Activated naive CD4-positive, alpha-beta T cell treated with anti-CD3 and anti-CD28 coated beads, Interleukin-2, amount 50 U/mL, for 24 hours (primary cell): ENCODE data around the gene SLC7A5.
"Not testable (repeated sequence)": the region's sequence is repeated elsewhere in the genome, so short reads cannot be mapped to it uniquely, and the experiment has no call there.

Source experiments
- H3K27ac Mint-ChIP-seq: one replicate; pipeline ENCODE4 v1.8.0; 2021; ENCODE audit warnings: mild to moderate bottlenecking, mixed read lengths
- H3K27me3 Mint-ChIP-seq: one replicate; pipeline ENCODE4 v1.8.0; 2021; ENCODE audit warnings: mixed read lengths
- H3K36me3 Mint-ChIP-seq: one replicate; pipeline ENCODE4 v1.8.0; 2021; ENCODE audit warnings: mixed read lengths
- H3K4me1 Mint-ChIP-seq: one replicate; pipeline ENCODE4 v1.8.0; 2021; ENCODE audit warnings: mixed read lengths
- H3K4me3 Mint-ChIP-seq: one replicate; pipeline ENCODE4 v1.8.0; 2021; ENCODE audit warnings: mild to moderate bottlenecking, mixed read lengths
- H3K9me3 Mint-ChIP-seq: one replicate; pipeline ENCODE4 v1.8.0; 2021; ENCODE audit warnings: mixed read lengths

The SLC7A5 gene

GRCh38 chr16:87827588-87827915, 41.8 kb downstream of the SLC7A5 start:
- not testable (repeated sequence) for H3K27me3 Mint-ChIP-seq, H3K4me1 Mint-ChIP-seq, H3K36me3 Mint-ChIP-seq, H3K9me3 Mint-ChIP-seq, H3K4me3 Mint-ChIP-seq
- peak overlapping the region; percentile 81 for H3K27ac Mint-ChIP-seq

DNA sequence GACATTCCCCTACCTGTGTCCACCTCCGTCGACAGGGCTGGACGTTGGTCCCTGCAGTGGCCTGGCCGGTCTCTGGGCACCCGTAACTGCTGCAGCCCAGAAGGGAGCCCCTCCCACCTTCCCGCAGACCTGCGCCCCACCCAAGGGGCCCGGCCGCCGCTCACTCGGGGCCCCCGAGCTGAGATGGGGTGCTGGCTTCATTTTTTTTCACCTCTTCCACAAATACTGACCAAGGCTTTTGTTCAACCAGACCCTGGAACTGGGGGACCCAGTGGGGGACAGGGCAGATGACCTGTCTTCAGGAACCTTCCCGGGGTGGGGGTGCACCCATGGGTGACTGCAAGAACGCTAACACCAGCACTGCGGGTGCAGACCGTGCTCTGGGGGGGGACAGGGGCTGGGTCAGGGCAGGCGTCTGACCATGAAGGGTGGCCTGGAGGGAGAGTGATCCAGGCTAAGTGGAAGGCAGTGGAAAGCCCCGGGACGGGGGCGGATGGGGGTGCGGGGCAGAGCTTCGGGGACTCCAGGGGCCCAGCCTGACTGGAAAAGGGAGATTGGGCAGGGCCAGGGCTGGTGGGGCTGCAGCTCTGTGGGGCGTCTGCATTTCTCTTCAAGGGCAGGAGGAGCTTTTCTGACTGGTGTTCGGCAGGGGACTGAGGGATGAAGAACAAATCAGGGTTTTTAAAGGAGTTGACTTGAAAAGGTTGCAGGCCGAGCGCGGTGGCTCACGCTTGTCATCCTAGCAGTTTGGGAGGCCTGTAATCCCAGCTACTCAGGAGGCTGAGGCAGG, 42.3 kb downstream of the SLC7A5 start:
- Mint-ChIP-seq H3K4me3 (no peak overlapping the region), H3K9me3 (no peaks in the 10 kb centered on the region), H3K27ac (peak overlapping the region; percentile 81), H3K27me3 (no peaks in the 10 kb centered on the region), H3K36me3 (peaks cover 3% of the 10 kb centered on the region), H3K4me1 (peaks cover 4% of the 10 kb centered on the region)

DNA sequence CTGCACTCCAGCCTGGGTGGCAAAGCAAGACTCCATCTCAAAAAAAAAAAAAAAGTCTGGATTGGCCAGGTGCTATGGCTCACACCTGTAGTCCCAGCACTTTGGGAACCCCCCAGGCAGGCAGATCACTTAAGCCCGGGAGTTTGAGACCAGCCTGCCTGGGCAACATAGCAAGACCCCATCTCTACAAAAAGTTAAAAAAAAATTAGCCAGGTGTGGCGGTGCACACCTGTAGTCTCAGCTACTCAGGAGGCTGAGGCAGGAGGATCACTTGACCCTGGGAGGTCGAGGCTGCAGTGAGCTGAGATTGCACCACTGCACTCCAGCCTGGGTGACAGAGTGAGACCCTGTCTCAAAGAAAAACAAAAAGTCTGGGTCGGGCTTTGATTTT, 42.9 kb downstream of the SLC7A5 start:
- H3K36me3 Mint-ChIP-seq, H3K27me3 Mint-ChIP-seq, H3K4me1 Mint-ChIP-seq: not testable (repeated sequence)

GRCh38 chr16:87825842-87826120, 43.5 kb downstream of the SLC7A5 start:
- H3K36me3 Mint-ChIP-seq, H3K27me3 Mint-ChIP-seq, H3K27ac Mint-ChIP-seq, H3K9me3 Mint-ChIP-seq, H3K4me3 Mint-ChIP-seq: not testable (repeated sequence)
- peaks cover 11% of the 10 kb centered on the region for H3K4me1 Mint-ChIP-seq

More for the DNA sequence above, 42.9 kb downstream of the SLC7A5 start:
- H3K9me3 Mint-ChIP-seq, H3K27ac Mint-ChIP-seq, H3K4me3 Mint-ChIP-seq: not testable (repeated sequence)

GRCh38 chr16:87824991-87825841, 44.1 kb downstream of the SLC7A5 start:
- no peaks in the 10 kb centered on the region for H3K27me3 Mint-ChIP-seq
- no peaks in the 10 kb centered on the region for H3K9me3 Mint-ChIP-seq
- H3K4me1 Mint-ChIP-seq = peaks cover 15% of the 10 kb centered on the region
- H3K36me3 Mint-ChIP-seq = peaks cover under 1% of the 10 kb centered on the region
- H3K27ac Mint-ChIP-seq = peak overlapping the region; percentile 91
- no peak overlapping the region for H3K4me3 Mint-ChIP-seq

GRCh38 chr16:87824016-87824990, 45.0 kb downstream of the SLC7A5 start:
- Mint-ChIP-seq H3K9me3 (no peaks in the 10 kb centered on the region), H3K27ac (peak overlapping the region; percentile 91), H3K27me3 (no peaks in the 10 kb centered on the region), H3K36me3 (no peaks in the 10 kb centered on the region), H3K4me1 (peaks cover 12% of the 10 kb centered on the region), H3K4me3 (no peak overlapping the region)

- Mint-ChIP-seq H3K9me3 (no peaks in the 10 kb centered on the region), H3K27ac (peak overlapping the region; percentile 72), H3K4me3 (no peak overlapping the region), H3K4me1 (peaks cover 12% of the 10 kb centered on the region), H3K27me3 (no peaks in the 10 kb centered on the region), H3K36me3 (no peaks in the 10 kb centered on the region)
These were observed 46.0 kb downstream of the SLC7A5 start for GRCh38 chr16:87823181-87823929.

- H3K36me3 Mint-ChIP-seq = peaks cover 1% of the 10 kb centered on the region
- peaks cover 12% of the 10 kb centered on the region for H3K4me1 Mint-ChIP-seq
- H3K9me3 Mint-ChIP-seq = no peaks in the 10 kb centered on the region
- no peak overlapping the region for H3K4me3 Mint-ChIP-seq
- H3K27ac Mint-ChIP-seq = no peak overlapping the region
- H3K27me3 Mint-ChIP-seq = no peaks in the 10 kb centered on the region
These were observed 47.0 kb downstream of the SLC7A5 start for GRCh38 chr16:87822108-87822970.

GRCh38 chr16:87821376-87822107, 47.8 kb downstream of the SLC7A5 start:
- peaks cover 1% of the 10 kb centered on the region for H3K36me3 Mint-ChIP-seq
- no peak overlapping the region for H3K4me3 Mint-ChIP-seq
- no peaks in the 10 kb centered on the region for H3K9me3 Mint-ChIP-seq
- no peaks in the 10 kb centered on the region for H3K27me3 Mint-ChIP-seq
- H3K27ac Mint-ChIP-seq = no peak overlapping the region
- H3K4me1 Mint-ChIP-seq = peaks cover 12% of the 10 kb centered on the region

GRCh38 chr16:87819983-87820382, 49.3 kb downstream of the SLC7A5 start:
- Mint-ChIP-seq H3K27me3 (no peaks in the 10 kb centered on the region), H3K4me1 (peaks cover 12% of the 10 kb centered on the region), H3K36me3 (peaks cover 1% of the 10 kb centered on the region), H3K9me3 (no peaks in the 10 kb centered on the region), H3K27ac (no peak overlapping the region), H3K4me3 (no peak overlapping the region)

GRCh38 chr16:87819282-87819681, 50.0 kb downstream of the SLC7A5 start:
- Mint-ChIP-seq H3K9me3 (no peaks in the 10 kb centered on the region), H3K4me1 (peaks cover 12% of the 10 kb centered on the region), H3K27me3 (no peaks in the 10 kb centered on the region), H3K27ac (no peak overlapping the region), H3K4me3 (no peak overlapping the region), H3K36me3 (peaks cover 1% of the 10 kb centered on the region)

DNA sequence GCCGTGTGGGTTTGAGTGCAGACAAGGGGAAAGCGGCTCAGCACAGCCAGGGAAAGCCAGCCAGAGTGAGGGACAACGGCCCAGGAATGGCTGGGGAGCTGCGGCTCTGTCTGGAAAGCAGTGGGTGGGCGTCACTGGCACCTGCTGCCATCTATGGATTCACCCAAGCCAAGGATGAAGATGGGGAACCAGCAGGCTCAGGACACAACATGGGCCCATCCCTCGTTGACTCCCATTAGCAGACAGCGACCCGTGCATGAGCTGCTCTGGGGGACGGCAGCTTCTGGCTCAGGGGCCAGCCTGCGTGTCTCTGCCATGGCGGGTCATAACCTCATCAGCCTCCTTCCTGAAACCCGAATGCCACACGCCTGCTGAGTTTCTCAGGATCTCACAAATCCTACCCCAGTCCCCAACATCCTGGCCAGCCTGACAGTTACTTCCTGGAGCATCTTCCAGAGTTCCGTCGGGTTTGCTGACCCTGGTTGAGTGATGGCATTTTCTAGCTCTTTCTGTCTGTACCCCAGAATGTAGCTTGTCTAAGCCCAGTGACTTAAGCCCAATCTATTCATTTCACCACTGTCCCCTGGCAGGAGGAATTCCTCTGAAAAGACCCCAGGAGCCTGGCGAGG, 50.7 kb downstream of the SLC7A5 start:
- no peaks in the 10 kb centered on the region for H3K27me3 Mint-ChIP-seq
- H3K9me3 Mint-ChIP-seq = no peaks in the 10 kb centered on the region
- peaks cover 12% of the 10 kb centered on the region for H3K4me1 Mint-ChIP-seq
- peak overlapping the region; percentile 35 for H3K27ac Mint-ChIP-seq
- H3K36me3 Mint-ChIP-seq = peaks cover 1% of the 10 kb centered on the region
- H3K4me3 Mint-ChIP-seq = no peak overlapping the region

GRCh38 chr16:87817910-87818309, 51.4 kb downstream of the SLC7A5 start:
- Mint-ChIP-seq H3K4me3 (no peak overlapping the region), H3K4me1 (peaks cover 12% of the 10 kb centered on the region), H3K27me3 (no peaks in the 10 kb centered on the region), H3K9me3 (no peaks in the 10 kb centered on the region), H3K36me3 (peaks cover 1% of the 10 kb centered on the region), H3K27ac (no peak overlapping the region)
